ENCODE data around the gene TXNL4A.

GRCh38 chr18:79940126-79940813, 48.1 kb downstream of the TXNL4A start:
- TF ChIP-seq ZBTB11 (tag by site-specific recombination; conservative IDR thresholded peaks at IDR 0.05; ENCODE audit: low read depth) (no peak), CTCF (tag by site-specific recombination; IDR thresholded peaks at IDR 0.05) (no peak), ZNF785 (tag by site-specific recombination; IDR thresholded peaks at IDR 0.05) (no peak), ZFP41 (tag by site-specific recombination; IDR thresholded peaks at IDR 0.05; ENCODE audit: borderline replicate concordance) (no peak), ZNF132 (tag by site-specific recombination; IDR thresholded peaks at IDR 0.05; ENCODE audit: borderline replicate concordance) (no peak), ZNF660 (tag by site-specific recombination; IDR thresholded peaks at IDR 0.05) (no peak), RBAK (tag by site-specific recombination; IDR thresholded peaks at IDR 0.05) (no peak), ZBTB49 (tag by site-specific recombination; IDR thresholded peaks at IDR 0.05; ENCODE audit: low read depth) (no peak)

All from HEK293 (cell line).